ENCODE measurements around the gene RAB1B.
A peak's percentile ranks its signal among the peaks of the same experiment; 100 is the strongest.

Gene RAB1B

DNA sequence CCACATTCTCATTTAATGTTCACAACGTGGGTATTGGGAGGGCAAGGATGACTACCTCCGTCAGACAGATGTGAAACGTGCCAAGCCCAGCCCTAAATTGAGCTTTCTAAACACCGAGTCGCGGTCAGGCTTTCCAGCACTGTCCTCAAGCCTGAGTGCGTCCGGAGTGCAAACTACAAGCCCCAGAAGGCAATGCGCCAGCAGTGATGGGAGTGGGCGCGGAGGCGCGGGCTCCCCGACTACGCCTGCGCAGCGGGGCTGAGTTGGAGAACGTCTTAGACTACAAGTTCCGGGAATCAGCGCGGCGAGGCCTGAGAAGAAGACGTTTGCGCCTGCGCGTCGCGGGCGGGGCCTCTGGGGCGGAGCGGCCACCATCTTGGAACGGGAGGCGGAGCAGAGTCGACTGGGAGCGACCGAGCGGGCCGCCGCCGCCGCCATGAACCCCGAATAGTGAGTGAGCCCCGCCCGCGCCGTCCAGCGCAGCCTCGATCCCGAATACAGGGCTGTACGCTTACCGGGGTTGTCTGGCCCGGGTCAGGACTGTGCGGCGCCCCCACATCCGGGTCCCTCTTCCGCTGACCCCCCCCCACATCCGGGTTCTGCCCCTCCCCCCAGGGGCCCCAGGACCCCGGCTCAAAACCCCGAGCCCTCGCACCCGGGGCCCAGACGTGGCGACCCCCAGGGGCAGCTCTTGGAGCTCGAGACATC, at the start of gene RAB1B:
TSS of gene RAB1B (plus strand) at position 396 of the 708 bp plus-strand sequence. CDS start at position 437, 41 bp downstream.
- peak; percentile 98 for DNase-seq

DNA sequence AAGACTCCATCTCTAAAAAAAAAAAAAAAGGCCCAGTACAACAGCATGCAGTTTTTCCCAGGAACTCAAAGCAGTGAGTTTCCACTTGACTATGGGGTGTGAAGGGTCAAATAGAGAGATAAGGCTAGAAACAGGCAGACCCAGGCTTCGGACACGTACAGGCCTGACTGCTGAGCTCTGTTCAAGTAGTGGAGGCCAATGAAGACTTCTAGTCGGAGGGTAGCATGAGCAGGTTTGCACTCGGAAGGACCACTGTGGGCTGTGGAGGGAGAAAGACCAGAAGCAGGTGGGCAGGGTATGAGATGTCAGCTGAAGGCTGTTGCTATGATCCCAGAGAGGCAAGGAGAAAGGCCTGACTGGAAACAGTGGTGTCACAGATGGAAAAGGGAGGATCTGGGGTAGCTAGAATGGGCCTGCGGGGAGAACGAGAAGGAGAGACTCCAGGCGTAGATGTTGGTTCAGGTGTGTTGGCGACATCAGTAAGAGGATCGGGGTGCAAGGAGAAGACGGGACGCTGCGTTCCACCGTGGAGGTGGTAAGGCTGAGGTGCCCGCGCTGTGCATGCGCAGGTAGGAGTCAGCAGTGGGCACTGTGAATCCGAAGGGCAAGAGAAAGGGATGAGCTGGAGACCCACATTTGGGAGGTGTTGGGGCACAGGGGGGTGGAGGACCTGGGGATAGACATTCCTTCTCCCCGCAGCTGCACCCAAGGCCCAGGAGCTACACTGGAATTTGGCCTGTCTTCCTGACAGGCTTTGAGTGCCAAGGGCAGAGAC, 49.4 kb upstream of the RAB1B start:
- no peak for DNase-seq

DNA sequence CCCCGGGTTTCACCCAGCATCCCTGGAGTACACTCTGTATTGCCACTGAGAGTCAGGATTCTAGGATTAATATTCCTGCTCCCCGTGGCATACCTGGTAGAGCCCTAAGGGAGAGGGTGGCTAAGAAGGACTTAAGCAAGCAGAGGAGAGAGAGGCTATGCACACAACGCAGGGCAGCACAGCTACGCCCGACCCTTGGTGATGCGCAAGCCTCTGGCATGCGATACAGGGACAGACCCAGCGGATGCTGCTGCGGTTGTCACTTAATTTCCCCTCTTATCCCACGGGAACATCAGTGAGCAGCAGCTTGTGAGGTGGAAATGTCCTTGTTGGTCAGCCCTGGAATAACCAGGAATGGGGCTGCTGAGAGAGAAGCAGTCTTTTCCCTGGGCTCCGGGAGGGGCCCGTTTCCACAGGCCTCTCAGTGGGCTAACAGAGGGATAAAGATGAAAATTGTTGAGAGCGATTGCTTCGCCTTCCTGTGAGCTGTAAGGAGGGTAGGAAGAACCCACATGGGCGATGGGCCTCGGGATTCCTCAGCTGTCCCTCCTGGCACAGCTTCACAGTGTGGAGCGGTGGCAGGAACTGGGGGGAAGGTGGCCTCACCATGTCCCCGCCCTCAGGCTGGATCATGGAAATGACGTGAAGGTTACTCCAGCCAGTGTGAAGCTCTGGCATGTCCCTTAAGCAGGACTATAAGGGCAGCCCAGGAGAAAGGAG, 48.4 kb upstream of the RAB1B start:
- DNase-seq = no peak

DNA sequence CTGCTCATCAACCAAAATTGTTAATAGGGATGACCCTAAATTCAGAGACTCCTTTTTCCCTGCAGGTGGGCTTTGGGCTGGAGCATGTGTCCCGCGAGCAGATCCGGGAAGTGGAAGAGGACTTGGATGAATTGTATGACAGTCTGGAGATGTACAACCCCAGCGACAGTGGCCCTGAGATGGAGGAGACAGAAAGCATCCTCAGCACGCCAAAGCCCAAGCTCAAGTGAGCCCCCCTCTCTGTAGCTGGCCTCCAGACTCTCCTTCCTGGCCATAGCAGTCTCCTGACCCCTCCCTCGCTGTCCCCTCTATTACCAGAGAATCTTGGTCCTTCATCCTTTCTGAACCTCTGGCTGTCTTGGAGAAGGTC, 47.9 kb upstream of the RAB1B start:
- no peak for DNase-seq

DNA sequence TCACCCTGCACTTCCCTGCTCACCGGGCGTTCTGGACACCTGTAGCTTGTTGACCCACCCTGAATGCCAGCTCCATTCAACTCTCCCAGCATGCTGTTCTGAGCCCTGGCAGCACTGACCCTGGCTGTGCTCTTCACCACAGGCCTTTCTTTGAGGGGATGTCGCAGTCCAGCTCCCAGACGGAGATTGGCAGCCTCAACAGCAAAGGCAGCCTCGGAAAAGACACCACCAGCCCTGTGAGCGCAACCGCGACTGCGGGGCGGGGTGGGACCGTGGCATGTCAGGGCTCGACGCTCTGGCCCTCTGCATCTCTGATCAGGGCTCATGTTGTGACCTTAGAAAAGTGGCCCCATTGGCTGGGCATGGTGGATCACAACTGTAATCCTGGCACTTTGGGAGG, 47.4 kb upstream of the RAB1B start:
- DNase-seq = no peak

DNA sequence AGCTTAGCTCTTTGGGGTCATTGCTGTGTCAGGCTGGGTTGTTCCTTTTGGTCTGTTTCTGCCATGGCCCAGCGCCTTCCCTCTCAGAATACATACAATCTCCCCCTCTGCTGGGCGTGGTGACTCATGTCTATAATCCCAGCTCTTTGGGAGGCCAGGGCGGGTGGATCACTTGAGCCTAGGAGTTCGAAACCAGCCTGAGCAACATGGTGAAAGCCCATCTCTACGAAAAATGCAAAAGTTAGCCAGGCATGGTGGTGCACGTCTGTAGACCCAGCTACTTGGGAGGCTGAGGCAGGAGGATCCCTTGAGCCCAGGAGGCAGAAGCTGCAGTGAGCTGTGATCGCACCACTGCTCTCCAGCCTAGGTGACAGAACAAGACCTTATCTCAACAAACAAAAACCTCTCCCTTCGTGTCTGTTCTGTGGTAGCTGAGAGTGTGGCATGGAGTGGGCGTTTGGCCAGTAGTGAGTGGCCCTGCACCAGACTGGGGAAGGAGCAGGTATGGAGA, 46.7 kb upstream of the RAB1B start:
- no peak for DNase-seq

DNA sequence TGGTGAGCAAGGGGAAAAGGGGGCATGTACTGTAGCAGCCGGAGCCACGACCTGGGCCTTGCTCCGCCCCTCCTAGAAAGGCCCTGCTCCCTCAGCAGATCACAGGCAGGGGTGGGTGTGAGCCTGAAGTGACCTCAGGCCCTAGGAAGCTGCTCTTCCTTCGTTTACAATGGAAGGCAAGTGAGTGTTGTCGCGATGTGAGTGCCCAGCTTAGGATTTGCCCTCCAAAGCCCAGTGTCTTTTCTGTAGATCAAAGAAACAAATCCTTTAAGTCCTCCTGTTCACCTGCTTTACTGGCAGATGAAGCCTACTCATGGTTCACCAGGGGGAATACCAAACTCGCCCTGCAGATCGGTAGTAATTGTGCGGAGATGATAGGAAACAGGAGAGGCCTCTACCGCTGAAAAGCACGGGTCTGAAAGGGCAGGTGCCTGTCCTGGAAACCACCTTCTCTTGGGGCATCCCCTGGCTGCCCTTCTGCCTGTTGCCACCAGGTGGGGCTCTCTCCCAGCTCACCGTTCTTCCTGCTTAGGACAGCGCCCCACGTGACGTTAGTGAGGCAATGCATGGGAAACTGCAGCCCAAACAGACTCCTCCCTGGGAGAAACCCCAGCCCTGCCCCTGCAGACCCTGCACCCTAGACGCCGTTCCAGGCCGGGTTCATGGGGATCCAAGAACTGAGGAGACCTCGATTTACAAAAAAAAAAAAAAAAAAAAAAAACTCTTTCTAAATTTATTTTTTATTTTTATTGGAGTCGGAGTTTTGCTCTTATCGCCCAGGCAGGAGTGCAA, 45.9 kb upstream of the RAB1B start:
- peak; percentile 82 for DNase-seq

DNA sequence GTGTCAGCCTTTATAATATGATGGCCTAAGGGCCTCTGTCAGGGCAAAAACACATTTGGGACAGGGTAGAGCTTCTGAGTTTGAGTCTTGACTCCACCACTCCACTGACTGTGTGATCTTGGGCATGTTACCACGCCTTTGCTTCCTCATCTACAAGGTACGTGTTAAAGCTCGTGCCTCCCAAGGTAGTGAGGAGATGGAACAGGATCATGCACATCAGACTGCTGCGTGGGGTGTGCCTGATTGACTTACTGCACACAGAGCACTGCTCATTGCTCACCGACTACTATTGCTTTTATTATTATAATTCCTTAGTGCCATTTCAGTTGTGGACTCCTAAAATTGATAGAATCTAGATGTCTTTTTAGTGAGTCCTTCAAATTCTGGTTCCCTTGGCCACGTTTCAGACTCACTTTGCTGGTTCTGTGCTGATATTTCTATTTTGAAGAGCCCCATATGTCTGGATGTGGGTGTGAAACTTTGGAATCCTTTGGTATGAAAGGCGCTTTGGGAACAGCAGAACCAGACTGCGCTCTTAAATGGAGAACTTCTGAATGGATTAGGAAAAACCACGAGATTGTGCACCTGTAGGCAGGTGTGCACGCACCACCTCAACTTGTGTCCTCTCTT, 44.1 kb upstream of the RAB1B start:
- DNase-seq = no peak

DNA sequence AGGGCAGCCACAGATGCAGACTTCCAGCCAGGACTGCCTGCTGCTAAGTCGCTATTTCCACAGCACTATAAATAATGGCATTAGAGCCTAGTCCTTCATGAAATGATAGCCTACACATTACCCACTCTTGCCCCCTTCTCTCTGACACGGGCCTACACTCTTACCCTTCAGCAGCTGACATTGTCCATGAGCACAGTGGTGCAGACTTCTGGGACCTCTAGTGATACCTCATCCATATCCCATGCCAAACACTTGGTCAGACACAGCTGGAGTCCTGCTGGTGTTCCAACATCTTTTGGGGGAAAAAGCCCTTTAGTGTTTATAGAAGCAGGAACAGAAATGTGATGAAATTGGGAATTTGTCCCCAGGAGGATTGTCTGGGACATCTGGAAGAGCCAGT, 43.4 kb upstream of the RAB1B start:
- DNase-seq = no peak

DNA sequence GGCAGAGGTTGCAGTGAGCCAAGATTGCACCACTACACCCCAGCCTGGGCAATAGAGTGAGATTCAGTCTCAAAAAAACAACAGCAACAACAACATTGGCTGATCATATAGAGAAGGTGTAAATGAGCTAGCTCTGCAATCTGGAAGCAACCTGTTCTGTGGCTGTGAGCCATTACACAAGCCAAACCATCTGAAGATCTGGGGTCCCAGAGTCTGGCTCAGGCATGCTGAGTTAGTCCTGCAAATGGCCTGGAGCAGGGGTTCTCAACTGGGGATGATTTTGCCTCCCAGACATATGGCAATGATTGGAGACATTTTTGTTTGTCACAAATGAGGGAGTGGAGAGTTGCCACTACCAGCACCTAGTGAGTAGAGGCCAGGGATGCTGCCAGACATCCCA, 42.3 kb upstream of the RAB1B start:
- DNase-seq = no peak

DNA sequence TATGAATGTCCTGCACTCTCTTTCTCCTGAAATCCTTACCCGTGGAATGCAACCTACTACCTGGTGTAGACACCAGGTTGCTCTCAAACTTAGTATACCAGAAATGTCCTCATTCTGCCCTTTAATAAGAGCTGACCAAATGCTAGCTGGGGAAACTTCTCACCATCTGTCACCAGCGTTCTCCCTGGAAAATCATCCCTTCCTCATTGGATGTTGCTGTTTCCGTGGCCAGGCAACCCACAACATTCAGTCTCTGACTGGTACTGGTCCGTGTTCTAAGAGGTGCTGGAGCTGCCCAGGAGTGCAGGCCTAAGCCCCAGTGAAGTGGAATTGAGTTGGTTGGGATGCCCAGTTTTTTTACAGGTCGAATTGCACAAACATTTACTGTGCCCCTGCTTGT, 40.7 kb upstream of the RAB1B start:
- DNase-seq = no peak

DNA sequence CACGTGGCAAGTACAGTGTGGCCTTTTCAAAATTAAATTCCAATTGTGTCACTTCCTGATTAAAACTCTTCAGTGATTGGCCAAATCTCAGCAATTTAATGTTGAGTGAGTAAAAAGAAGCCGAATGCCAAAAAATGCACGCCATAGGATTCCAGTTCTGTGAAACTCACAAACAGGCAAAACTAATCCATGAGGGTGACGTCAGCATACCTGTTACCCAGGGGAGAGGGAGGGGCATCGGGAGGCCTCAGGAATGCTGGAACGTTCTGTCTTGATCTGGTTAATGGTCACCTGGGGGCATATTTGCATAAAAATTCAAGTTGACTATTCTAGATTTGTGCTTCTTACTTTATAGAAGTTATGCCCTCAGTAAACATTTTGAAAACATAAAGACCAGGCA, 39.9 kb upstream of the RAB1B start:
- no peak for DNase-seq

DNA sequence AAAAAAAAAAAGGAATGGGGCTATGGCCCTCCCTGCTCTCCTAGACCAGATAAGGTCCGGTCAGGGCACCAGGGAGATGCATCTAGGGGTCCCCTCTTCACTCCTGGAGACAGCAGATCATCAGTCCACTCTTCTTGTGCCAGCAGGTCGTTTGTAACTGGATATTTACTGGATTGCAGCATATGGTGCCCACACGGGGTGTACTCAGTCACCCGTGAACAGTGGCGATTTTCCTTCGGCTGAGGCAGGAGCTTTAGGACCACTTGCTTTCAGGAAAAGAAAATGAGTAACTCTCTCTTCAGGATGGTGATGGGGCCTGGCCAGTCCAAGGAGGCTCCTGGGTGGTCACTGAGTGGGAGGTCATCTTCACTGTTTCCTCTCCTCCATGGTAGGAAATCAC, 38.3 kb upstream of the RAB1B start:
- no peak for DNase-seq

DNA sequence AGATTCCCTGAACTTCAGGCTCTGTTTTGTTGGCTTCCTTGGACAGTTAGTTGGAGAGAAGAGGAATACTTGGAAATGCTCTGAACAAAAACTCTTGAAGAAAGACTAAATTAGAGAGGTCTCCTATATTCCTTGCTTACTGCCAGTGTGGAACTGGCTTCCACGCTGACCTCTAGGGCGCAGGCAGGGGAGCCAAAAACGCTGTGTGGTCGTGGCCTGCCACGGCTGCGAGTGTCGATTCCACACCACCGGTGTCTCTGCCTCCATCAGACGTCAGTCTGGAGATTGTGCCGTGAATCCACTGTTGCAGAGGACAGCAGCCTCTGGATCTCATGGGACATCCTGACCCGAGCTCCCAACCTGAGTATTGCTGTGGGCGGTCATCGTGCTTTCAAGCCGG, 37.5 kb upstream of the RAB1B start:
- no peak for DNase-seq

DNA sequence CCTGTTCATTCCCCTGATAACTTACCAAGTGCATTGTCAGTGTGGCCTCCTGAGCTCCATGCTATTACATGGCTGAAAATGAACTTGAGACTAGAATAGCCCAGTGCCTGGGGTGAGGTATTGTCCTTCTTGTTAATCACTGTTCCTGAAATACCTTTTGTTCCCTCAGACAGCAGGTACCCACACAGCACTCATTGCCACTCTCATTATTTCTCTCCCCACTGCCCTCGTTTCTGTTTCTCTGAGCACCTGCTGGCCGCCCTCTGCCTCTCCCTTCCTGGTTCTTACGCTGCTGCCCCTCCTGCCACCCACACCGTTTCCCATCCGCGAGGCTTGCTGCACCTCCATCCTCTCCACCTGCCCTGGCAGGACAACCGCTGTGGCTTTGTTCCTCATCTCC, 36.9 kb upstream of the RAB1B start:
- no peak for DNase-seq

DNA sequence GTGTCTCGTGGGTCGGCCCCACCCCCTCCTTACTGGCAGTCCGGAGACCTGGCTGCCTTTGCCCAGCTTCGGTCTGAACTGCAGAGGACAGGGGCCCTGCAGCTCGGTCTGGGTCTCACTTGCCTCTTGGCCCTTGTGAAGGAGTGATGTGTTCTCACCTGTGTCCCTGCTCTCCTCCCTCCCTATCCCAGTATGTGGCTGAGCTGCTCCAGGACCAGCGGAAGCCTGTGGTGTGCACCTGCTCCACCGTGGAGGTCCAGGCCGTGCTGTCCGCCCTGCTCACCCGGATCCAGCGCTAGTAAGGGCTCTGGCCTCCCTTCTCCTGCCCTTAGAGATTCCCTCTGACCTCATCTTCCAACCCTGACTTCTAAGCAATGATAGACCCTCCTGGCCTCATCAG, 35.7 kb upstream of the RAB1B start:
- DNase-seq = no peak

DNA sequence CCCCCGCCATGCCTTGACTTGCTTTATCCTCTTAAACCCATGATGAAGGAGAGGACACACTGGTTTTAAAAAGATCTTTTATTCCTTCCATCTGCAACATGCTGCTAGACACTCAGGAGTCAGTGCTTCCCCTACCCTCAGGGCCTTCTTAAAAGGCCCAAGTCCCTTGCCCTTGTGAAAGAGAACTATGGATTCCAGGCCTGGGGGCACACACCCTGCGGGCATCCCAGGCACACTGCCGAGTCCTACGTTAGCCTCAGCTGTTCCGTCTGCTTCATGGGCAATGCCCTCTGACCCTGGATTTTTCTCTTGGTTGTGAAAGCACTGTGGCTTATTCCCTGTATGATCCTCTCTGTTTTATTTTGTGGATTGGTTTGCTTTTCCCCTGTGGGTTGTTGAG, 35.1 kb upstream of the RAB1B start:
- DNase-seq = no peak

DNA sequence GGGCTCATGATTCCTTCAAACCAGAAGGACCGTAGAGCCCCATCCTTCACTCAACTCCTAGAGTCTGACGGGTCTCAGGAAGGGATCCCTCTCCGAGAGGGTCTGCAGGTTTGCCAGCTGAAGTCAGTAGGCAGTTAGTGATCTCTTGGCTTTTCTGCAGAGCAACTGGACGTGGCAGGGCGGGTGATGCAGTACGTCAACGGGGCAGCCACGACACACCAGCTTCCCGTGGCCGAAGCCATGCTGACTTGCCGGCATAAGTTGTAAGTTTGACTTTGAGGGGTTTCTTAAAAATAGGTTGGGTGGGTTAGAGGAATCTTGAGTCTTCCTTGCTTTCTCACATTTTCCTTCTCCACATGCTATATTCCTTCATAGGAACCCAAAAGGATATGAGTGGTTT, 33.3 kb upstream of the RAB1B start:
- no peak for DNase-seq

DNA sequence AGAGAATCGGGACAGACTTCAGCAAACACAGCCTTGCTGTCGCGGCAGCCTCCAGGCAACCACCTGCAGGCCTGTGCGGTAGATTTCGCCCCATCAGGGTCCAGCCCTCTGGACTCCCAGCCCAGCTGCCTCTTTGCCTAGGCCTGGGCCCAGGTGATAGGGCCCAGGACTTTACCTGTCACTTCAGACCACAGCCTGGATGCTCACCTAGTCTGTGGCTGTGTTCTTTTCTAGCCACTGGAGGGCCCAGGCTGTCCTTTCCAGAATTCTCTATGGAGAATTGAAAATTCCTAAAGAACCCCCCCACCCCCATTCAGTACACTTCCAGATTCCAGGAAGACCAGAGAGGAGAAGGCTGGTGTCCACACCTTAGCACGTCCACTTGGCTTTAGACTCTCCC, 30.6 kb upstream of the RAB1B start:
- DNase-seq = no peak

DNA sequence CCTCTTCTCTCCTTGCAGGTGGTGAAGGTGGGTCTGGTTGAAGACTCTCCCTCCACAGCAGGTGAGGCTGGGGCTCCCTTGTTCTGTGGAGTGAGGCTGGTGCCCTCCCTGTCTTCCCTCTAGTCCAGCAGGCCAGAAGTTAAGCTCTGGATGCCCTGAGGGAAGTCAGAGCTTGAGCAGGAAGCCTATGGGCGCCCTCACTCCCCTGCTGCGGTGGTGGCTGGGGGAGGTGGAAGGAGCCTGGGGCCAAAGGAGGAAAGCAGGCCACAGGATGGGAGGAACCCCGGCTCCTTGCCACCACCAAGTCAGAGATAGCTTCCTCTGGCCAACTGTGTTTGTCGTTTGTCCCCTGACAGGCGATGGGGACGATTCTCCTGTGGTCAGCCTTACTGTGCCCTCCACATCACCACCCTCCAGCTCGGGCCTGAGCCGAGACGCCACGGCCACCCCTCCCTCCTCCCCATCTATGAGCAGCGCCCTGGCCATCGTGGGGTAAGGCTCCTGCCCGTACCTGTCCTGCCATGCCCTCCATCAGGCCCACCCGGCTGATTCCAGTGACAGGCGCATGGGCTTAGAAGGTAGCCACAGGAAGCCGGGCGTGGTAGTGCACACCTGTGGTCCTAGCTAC, 29.5 kb upstream of the RAB1B start:
- DNase-seq = no peak

DNA sequence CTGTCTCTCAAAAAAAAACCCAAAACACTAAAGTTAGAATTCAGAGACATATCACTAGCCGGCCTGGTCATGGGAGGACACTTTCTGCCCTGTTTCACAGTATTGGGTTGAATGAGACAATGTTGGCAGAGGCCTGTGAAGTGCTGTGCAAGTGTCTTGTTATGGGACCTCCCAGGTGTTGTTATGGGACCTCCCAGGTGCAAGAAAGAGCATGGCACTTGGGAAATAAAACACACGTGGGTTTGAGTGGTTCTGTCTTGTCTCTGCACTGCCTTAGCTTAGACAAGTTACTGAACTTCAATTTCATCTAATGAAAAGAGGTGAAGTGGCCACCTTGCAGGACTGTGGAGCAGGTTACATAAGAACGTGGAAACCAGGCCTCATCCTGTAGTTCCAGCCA, 28.9 kb upstream of the RAB1B start:
- DNase-seq = no peak

Measured in NCI-H446 treated with DMSO at 0.1 percent for 48 hours (cell line).